ENCODE data around the gene RAD9A. TPM values are rescaled to one million over a fixed set of nuclear protein-coding genes. Genes with fewer than 3 reads are reported as not detected.

Gene RAD9A
- total RNA-seq, 1 donor from 2014 or later: 10.4 TPM

GRCh38 chr11:67438158-67438902 lies 46.5 kb downstream of the RAD9A start:
- no peak overlapping the region for H3K4me3 ChIP-seq
- H2AFZ ChIP-seq (replicated peaks): no peak overlapping the region
- no peaks in the 10 kb centered on the region for H3K9me3 ChIP-seq (ENCODE audit: low read depth)
- TF ChIP-seq EZH2phosphoT487 (IDR thresholded peaks at IDR 0.05): no peak
- no peak for TF ChIP-seq CTCF (IDR thresholded peaks at IDR 0.05)
- no peak for TF ChIP-seq EZH2 (IDR thresholded peaks at IDR 0.05)
- Mint-ChIP-seq H3K27ac (no peak overlapping the region), H3K27me3 (ENCODE audit: insufficient read depth, low read depth) (peaks cover 2% of the 10 kb centered on the region), H3K4me1 (peaks cover 6% of the 10 kb centered on the region), H3K9me3 (no peaks in the 10 kb centered on the region), H3K4me3 (no peak overlapping the region), H3K36me3 (peaks cover 8% of the 10 kb centered on the region)
- H3K9ac ChIP-seq: no peak overlapping the region
- no peak overlapping the region for H3K27ac ChIP-seq
- no peaks in the 10 kb centered on the region for H3K27me3 ChIP-seq
- H3K4me2 ChIP-seq: no peak overlapping the region
- no peaks in the 10 kb centered on the region for H3K4me1 ChIP-seq
- no peaks in the 10 kb centered on the region for H3K79me2 ChIP-seq (ENCODE audit: low read depth)
- no peaks in the 10 kb centered on the region for H3K36me3 ChIP-seq
- no peak for DNase-seq (ENCODE audit: low spot score)
- H4K20me1 ChIP-seq (ENCODE audit: low read depth): no peaks in the 10 kb centered on the region
- H3F3A ChIP-seq (ENCODE audit: low read depth): peaks cover 7% of the 10 kb centered on the region

- no peak overlapping the region for H3K4me2 ChIP-seq
Observed at GRCh38 chr11:67439321-67440228, 47.8 kb downstream of the RAD9A start.

More at GRCh38 chr11:67439321-67440228, 47.8 kb downstream of the RAD9A start:
- Mint-ChIP-seq H3K27me3 (ENCODE audit: insufficient read depth, low read depth) (peaks cover 2% of the 10 kb centered on the region), H3K9me3 (no peaks in the 10 kb centered on the region), H3K27ac (peak overlapping the region; percentile 85), H3K36me3 (peaks cover 8% of the 10 kb centered on the region), H3K4me3 (peak overlapping the region; percentile 67), H3K4me1 (peaks cover 6% of the 10 kb centered on the region)
- H3K79me2 ChIP-seq (ENCODE audit: low read depth): no peaks in the 10 kb centered on the region
- no peak overlapping the region for H3K4me3 ChIP-seq
- H3K36me3 ChIP-seq: no peaks in the 10 kb centered on the region
- H3F3A ChIP-seq (ENCODE audit: low read depth): peaks cover 19% of the 10 kb centered on the region
- H4K20me1 ChIP-seq (ENCODE audit: low read depth): no peaks in the 10 kb centered on the region
- no peak overlapping the region for H3K27ac ChIP-seq
- no peak overlapping the region for H3K9ac ChIP-seq
- H2AFZ ChIP-seq (replicated peaks): no peak overlapping the region
- H3K4me1 ChIP-seq: no peaks in the 10 kb centered on the region
- peak; percentile 16 for TF ChIP-seq CTCF (IDR thresholded peaks at IDR 0.05)
- no peak for TF ChIP-seq EZH2phosphoT487 (IDR thresholded peaks at IDR 0.05)
- TF ChIP-seq EZH2 (IDR thresholded peaks at IDR 0.05): no peak
- DNase-seq (ENCODE audit: low spot score): no peak
- H3K9me3 ChIP-seq (ENCODE audit: low read depth): no peaks in the 10 kb centered on the region
- H3K27me3 ChIP-seq: no peaks in the 10 kb centered on the region
